ENCODE data around the gene MRGPRE.

The MRGPRE gene

DNA sequence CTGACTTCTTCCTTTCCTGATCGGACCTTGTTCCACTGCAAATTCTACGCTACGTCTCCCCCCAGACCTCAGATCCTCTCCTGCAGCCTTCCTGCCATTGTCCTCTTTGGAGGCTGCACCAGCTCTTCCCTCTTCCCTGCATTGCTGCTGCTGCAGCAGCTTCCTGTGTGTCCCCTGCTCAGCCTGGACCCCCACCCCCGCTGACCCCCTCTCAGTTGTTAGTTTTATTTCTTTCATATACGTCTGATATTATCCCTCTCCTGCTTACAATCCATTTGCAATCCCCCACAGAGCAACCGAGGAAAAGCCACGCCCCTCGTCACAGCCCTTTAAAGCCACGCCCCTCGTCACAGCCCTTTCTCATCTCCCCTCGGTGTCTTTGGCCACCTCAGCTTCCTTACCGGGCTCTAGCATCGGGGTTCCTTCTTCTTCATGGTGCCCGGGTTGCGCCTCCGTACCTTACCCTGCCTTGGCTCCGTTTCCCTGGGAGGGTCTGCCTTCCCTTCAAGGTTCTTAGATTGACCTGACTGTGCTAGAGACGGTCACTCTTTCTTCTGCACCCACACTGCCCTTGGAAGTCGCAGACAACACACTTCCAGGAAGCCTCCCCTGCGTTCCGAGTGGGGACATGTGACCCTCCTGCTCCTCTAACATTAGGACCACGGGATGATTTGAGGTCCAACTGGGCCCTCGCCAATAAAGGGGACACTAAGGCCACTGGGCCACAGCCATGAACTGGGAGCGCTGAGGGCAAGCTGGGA lies 18.4 kb downstream of the MRGPRE start:
- no peak for DNase-seq

DNA sequence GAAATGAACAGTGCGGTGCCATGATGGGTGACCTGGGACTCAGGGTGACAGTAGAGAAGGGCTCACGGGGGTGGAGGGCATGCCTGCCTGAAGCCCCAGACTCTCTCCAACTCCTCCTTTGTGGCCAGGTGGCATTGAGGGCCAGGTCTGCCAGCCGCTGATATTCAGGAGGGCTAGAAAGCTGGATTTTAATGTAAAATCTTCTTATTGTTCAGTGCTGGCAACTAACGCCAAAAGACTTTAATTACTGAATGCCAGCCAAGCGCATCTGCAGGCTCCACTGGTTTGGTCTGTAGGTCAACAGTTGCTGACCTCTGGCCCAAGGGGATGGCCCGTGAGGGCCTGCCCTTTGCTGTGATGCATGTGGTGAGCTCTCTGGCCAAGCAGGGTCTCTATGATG lies 23.9 kb downstream of the MRGPRE start:
- DNase-seq, result no peak

DNA sequence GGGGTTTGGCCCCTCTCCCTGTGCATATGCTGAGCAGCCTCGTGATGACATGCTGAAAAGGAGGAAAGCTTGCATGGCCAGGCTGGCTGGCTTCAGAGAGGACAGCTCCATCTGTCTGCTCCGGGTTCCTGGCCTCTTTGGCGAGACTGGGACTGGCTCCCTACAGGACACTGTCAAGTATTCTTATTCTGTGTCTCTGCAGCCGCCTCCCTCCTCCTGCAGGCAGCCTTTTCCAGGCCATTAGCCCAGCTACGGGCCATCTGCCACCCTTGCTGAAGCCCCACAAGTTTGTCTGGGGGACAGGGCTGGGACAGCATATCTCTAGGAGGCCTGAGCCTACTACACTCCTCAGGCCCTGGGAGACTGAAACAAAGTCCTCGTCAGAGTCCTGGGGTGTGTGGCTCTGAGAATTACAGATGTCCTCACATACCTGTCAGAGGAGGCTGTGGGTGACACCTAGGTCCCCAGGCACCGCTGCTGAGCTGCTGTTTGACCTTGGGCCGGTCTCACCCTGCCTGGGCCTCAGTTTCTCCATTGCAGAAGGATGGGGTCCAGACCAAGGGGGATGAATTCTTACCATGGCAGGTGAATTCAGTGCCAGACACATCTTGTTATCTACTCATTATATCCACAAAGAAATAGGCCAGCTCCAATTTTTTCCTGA lies 24.6 kb downstream of the MRGPRE start:
- no peak for DNase-seq

DNA sequence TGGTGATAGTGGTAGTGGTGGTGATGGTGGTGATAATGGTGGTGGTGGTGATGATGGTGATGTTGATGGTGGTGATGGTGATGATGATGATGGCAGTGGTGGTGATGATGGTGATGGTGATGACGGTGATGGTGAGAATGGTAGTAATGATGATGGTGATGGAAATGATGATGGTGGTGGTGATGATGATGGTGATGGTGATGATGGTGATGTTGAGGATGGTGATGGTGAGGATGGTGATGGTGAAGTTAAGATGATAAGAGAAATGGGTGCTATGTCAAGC lies 25.4 kb downstream of the MRGPRE start:
- no peak for DNase-seq

DNA sequence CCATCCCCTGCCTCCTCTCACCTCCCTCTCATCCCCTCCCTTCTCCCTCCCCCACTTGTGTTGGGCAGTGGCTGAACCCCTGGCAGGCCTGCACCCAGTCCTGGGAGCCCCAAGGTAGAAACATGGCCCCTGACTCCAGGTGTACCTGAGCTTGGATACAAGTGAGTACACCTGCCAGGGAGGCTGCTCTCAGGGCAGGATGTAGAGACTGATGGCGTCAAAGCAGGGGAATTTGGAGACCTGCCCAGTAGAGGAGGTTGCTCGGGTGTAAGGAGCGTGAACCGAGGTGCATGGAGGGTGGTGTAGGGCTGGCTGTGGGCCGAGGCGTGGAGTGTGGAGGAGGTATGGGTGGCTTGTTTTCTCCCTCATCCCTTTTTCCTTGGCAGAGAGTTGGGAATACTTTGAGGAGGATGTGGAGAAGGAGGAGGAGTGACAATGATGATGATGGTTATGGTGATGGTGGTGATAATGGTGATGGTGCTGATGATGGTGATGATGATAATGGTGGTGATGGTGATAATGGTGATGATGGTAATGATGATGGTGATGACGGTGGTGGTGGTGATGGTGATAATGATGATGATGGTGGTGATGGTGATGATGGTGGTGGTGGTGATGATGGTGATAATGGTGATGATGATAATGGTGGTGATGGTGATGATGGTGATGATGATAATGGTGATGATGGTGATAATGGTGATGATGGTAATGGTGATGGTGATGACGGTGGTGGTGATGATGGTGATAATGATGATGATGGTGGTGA lies 25.9 kb downstream of the MRGPRE start:
- DNase-seq, result no peak

DNA sequence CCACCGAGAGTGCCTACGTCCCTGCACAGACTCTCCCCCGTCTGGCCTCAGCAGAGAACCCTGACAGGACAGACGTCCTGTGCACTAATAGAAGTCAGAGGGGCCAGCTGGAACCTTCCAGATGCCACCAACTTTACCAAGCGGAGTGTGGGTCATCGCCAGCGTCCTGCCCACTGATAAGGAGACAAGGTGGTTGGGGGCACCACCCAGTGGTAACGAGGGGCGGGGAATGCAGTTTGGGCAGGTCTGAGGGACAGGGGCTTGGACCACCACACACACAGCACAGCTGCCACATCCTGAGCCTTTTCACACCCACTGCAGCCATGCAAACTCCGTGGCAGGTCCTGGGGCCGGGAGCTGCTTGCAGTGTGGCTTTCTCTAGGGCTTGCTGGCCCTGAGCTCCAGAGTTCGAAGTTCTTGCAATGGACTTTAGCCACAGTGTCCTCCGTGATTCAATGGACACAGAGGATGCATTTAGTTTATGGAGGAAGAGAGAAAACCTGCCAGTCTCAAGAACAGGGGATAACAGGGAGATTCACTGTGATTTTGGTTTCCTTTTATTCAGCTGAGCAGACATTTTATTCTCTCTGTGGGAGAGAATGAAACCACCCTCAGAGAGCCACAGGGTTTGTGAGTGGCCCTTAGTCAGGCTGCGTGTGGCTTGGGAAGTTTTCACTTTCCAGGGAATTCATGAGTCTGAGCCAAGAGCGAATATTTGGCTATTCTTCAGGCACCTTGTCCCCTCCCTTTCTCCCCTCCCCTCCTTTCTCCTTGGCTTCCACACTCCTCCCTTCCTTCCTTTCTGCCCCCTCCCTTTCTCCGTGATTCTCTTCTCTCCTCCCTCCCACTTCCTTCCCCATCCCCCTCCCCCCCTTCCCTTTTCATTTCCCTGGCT lies 26.7 kb downstream of the MRGPRE start:
- no peak for DNase-seq

DNA sequence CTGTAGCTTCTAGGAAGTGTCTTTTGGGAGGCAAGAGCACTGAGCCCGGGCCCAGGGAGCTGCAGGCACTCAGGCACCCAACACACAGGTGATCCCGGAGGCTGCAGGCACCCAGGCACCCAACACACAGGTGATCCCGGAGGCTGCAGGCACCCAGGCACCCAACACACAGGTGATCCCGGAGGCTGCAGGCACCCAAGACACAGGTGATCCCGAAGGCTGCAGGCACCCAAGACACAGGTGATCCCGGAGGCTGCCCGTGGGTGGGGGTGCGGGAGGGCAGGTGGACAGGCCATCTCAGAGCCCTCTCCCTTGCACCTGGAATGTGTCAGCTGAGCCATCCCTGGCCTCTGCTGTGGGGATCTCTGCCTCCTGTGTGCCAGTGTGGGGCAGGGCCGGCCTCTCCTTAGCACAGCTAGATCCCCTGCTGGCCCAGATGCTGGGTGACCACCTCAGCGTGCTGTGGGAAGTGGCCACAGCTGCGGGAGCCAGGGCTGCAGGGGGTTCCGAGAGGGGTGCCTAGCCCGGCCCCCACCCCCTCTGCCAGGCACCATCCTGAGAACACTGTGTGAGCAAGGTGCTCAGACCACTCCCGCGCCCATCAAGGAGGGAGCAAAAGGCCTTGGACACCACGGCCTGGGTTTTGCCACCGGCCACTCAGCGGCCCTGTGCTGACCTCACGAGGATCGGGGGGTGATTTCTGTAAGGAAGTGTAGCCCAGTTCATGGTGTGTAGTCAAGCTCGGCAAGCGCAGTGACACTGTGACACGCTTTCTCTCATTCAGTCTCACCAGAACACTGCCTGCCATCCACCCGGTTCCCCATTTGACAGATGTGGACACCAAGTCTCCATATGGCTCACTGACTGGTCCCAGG lies 27.8 kb downstream of the MRGPRE start:
- DNase-seq, result no peak

DNA sequence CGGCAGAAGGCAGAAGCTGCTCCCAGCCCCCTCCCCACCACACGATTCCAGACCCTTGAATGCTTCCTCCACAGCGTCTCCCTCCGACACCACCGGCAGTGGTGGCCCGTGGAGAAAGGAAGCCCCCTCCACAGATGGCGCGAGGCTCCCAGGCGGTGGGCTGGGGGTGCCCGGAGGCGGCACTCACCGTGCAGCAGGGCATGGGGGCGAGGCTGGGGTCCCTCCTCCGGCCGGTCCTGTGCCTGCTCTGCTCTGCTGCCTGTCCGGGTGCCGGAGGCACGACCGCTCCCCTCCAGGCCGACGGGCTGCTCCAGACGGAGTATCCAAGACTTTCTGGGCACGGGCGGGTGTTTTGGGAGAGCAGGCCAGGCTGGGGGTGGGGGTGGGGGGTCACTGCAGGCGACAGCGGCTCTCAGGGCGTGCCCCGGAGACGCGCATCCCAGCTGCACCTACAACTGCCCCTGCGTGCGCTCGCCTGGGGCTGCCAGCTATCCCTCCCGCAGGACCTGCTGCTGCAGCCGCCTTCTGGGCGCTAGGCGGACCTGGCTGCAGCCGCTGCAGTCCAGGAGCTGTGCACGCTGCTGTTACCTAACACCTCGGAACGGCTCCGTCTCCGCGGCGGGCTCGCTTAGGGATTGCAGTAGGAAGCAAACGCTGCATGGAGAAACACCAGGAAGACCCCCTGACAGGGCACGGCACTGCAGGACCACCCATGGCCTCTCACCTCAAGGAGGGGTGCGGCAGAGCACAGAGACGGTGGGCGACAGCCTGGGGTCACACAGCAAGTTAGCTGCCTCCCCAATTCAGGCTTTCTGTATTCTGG lies 28.8 kb downstream of the MRGPRE start:
- peak; percentile 10 for DNase-seq

DNA sequence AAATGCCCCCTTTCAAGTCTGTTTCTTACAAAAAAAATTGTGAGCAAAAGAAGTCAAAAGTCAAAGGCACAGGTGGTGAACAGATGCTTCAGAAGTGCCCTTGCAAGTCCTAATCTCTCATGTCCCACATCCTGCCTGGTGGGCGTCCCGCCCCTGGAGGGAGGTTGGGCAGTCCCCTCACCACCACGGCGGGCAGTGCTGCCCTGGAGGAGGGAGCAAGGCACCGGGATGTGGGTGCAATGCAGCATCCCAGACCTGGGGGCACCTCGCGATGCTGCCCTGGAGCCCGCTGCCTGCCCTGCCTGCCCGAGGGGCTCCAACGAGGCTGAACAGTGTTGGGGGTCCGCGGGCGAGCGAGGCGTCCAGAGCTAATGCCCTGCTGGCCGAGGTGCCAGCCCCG lies 29.5 kb downstream of the MRGPRE start:
- DNase-seq, result peak; percentile 12

DNA sequence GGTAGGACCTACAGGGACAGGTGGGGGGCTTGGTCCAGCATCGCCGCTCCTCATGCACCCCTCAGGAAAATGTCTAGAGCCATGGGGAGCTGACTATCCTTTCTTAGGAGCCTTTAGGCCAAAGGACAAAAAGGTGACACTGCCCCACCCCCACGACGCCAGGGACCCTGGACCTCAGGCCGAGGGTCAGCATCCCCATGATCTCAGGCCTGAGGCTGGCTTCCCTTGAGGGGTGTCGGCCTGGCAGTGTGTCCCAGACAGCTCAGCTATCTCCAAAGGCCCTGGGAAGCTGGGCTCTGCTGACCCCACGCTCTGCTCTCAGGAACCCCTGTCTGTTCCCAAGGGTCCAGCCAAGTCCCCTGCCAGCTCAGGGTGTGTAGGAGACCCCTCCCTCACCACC lies 29.9 kb downstream of the MRGPRE start:
- peak; percentile 1 for DNase-seq

DNA sequence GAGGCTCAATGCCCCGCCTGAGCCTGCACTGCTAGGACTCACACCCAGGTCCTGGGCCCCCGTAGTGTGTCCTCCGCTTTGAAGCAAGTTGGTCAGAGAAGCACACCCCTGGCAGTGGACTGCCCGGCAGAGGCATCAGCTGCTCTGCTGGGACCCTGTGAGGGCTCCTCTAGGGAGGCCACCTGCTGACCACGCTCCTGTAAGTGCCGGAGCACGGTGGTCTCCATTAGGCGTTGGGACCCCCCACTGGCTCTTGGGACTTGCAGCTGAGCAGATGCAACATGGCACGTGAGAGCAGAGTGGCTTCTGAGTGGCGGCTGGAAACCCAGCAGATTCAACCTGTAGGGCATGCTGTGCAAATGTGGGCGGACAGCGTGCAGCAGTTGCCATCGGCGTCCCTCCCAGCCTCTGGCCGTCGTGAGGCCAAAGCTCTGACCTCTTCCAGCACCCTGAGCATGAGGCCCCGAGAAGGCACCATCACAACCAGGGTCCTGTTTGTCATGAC lies 30.5 kb downstream of the MRGPRE start:
- DNase-seq, result peak; percentile 3

DNA sequence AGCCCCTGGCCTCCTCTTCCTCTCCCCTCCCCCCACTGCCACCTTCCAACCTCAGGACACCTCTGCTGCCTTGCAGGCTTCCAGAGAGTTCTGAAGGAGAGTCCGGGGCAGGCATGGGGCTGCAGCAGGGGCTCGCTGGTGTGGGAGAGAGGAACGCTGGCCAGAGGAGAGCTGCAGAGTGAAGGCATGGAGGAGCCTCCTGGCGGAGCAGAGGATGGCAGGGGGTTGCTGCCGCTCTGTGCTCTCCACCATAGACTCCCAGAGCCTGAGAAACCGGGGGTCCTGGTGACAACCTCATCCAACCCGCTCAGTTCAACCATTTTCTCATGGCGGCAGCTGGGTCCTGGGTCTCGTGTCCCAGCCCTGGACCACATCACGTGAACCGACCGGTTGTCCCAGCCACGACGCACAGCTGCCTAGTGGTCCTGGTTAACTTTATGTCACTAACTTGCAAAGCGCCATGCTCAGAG lies 31.1 kb downstream of the MRGPRE start:
- DNase-seq, result peak; percentile 2

DNA sequence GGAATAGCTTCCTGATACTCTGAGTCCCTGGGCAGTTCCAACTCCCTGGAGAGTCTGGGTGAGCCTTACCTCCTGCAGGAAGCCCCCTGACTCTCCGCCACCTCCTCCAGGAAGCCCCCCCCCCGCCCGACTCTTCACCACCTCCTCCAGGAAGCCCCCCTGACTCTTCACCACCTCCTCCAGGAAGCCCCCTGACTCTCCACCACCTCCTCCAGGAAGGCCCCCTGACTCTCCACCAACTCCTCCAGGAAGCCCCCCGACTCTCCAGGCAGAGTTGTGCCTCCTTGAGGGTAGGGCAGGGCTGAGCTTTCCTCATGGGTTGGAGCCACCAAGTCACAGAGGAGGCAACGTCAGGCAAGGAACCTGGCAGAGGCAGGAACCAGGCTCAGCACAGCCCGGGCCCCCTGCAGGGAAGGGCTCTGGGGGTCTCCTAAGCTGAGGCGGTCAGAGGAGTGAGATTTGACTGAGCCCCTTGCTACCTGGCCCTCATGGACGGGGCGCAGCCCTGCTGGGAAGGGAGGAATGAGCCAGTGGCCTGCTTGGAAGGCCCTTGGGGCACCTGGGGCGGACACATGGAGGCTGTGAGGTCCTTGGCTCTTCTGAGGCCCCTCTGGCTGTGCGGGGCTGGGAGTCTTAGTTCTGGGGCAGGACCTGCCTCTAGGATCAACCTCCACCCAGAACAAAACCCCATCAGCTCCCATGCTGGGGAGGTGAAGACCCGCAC lies 31.7 kb downstream of the MRGPRE start:
- DNase-seq, result peak; percentile 5

DNA sequence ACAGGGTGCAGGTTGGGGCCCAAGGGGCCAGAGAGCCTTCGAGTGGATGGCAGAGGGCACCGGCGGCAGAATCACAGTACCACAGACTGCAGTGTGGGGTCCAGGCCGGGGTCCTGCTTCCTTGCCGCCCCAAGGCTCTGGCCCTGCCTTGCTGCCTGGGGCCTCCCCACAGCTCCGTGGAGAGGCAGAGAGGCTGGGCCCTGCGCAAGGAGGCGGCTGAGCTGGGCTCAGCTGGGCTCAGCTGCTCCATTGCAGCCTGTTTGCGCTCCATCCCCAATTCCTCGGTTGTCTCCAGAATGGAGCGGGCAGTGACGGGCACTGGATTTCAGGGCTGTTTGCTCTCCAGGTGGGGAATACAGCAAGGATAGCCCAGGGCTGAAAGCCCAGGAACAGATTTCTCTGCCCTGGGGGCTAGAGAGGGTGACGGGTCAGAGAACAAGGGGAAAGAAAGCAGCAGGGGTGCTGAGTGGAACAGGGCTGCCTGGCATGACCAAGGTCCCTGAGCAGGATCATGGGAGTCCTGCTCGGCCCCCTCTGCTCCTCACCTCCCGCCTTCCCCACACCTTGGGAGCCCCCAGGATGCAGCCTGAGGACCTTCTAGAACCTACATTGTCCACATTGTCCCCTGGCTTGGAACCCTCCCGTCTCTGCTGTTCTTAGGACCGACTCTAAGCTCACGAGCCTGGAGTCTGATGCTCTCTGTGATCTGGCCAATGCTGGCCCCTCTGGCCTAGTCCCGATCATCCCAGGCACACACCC lies 32.5 kb downstream of the MRGPRE start:
- peak; percentile 0 for DNase-seq

DNA sequence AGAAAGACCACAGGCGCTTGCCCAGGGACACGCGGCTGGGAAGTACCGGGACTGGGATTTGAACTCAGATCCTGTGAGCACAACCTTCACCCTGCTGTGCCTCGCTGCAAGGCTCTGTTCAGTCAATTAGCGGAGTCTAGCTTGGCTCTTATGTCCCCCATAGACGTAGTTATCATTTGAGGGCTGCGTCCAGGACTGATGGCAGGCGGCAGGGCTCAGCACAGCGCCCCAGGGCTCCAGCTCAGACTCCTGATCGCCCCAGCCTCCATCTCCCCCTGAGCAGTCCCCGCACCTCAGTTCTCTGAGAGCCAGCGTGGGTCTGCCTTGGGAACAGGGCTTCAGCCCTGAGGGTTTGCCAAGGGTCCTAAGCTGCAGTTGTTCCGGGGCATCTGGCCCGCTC lies 33.4 kb downstream of the MRGPRE start:
- peak; percentile 6 for DNase-seq

DNA sequence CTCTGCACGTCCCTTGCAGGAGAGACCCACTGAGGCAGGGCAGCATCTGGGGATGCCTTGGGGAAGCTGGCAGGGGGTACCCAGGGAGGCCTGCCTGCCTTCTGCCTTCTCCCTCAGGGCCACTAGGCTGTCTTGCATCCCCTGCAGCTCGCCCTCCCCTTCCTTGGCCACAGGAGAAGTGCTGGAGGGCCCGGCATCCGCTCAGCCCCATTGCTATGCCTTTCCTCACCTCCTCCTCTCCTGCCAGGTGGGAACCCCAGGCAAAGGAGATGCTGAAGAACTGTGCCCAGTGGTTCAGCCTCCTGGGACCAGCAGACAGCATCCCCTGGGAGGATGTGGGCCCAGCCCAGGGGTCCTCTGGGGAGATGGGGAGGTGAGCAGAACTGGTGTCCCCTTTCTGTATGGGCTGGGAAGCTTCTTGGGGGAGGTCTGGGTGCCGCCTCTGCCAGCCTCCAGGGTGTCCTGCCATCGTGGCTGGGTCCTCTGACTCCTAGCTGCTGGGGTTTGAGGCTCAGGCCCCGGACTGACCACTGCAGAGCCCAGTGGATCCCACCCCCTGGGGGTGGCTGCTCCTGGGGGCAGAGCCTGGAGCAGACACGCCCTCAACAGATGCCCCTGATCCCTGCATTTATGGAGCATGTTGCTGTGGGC lies 34.2 kb downstream of the MRGPRE start:
- DNase-seq, result no peak

DNA sequence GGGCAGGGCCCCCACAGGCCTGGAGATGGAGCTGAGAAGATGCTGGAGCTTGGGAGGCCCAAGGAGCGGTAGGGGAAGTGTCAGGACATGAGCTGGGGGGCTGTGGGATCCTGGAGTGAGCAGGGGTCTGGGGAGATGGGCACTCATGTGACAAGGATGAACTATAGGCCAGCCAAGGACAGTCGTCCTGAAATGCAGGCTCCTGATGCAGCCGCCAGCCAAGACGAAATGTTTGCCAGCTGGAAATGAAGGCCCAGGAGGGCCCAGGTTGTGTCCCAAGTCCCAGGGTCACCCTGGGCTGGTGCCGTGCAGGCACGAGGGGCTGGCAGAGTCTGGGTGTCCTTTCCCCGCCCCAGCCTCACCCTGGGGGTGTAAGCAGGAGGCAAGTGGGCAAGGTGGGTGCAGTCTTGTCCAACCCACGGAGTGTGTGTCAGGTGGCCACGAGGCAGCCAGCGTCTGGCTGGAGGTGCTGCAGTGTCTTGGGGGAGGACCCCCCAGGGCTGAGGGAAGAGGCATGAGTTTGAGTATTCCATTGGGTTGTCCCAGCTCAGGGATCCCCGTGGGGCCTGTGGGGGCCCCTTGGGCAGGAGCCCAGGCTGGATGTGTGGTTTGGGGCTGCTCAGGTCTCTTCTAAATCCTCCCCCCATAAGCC lies 35.0 kb downstream of the MRGPRE start:
- no peak for DNase-seq

Data from activated naive CD4-positive, alpha-beta T cell treated with anti-CD3 and anti-CD28 coated beads, Interleukin-2, amount 50 U/mL, for 16 hours (primary cell).